ENCODE measurements around the gene PFN4. TPM values are rescaled to one million over a fixed set of nuclear protein-coding genes. Genes with fewer than 3 reads are reported as not detected.
"Not testable (repeated sequence)": the region's sequence is repeated elsewhere in the genome, so short reads cannot be mapped to it uniquely, and the experiment has no call there.

PFN4 gene
- total RNA-seq, 1 experiment from 2014 or later, result not detected

GRCh38 chr2:24095171-24095677 is 27.9 kb downstream of the PFN4 start:
- peaks cover 11% of the 10 kb centered on the region for H3K4me1 Mint-ChIP-seq
- DNase-seq (ENCODE audit: low spot score), result peak; percentile 53
- H3K27ac Mint-ChIP-seq, result 0 out of 2 replicates have a peak overlapping the region, but pooled peaks have one; percentile 29
- TF ChIP-seq GABPB1 (CRISPR knock-in tag; IDR thresholded peaks at IDR 0.05) (peak; percentile 38; the same call in 1 of the 2 replicates), FOXK1 (CRISPR knock-in tag; IDR thresholded peaks at IDR 0.05) (peak; percentile 82), FOXP1 (CRISPR knock-in tag; IDR thresholded peaks at IDR 0.05; ENCODE audit: borderline replicate concordance) (0 out of 2 replicates have a peak, but pooled peaks have one; percentile 22), FOXP4 (CRISPR knock-in tag; IDR thresholded peaks at IDR 0.05) (0 out of 2 replicates have a peak, but pooled peaks have one; percentile 19)
- not testable (repeated sequence) for H3K36me3 Mint-ChIP-seq, H3K9me3 Mint-ChIP-seq, ATAC-seq
- peak overlapping the region; percentile 34 for H3K4me3 Mint-ChIP-seq
- H3K27me3 Mint-ChIP-seq (ENCODE audit: low read depth), result peaks cover 13% of the 10 kb centered on the region; the same call in 1 of the 2 replicates
- ChIA-PET CTCF (interaction anchor here (0.7 to 2.3 kb wide), 2 partner anchors 11 to 18 kb away, joined by 3 to 15 read pairs; partner anchors contain the start of gene TP53I3), POLR2A (interaction anchor here (1.5 kb wide), 1 partner anchor 28 kb away, joined by 3 read pairs; the partner anchor contains the start of genes FAM228B and PFN4)

- DNase-seq (ENCODE audit: low spot score); H3K36me3 Mint-ChIP-seq; ATAC-seq; H3K9me3 Mint-ChIP-seq; H3K27me3 Mint-ChIP-seq (ENCODE audit: low read depth); POLR2A ChIA-PET; H3K4me3 Mint-ChIP-seq; H3K27ac Mint-ChIP-seq: not testable (repeated sequence)
- CTCF ChIA-PET, result interaction anchor here (1.3 kb wide), 1 partner anchor 9 kb away, joined by 3 read pairs; the partner anchor contains the start of gene TP53I3
- peaks cover 11% of the 10 kb centered on the region for H3K4me1 Mint-ChIP-seq
Measured at GRCh38 chr2:24093270-24093669, 29.9 kb downstream of the PFN4 start.

- DNase-seq (ENCODE audit: low spot score) (no peak), ATAC-seq (no peak)
- Mint-ChIP-seq H3K9me3 (peaks cover 3% of the 10 kb centered on the region; the same call in 1 of the 2 replicates), H3K4me3 (no peak overlapping the region), H3K27ac (0 out of 2 replicates have a peak overlapping the region, but pooled peaks have one; percentile 23), H3K4me1 (peaks cover 9% of the 10 kb centered on the region), H3K36me3 (no peaks in the 10 kb centered on the region), H3K27me3 (ENCODE audit: low read depth) (no peaks in the 10 kb centered on the region; the same call in 1 of the 2 replicates)
- no peak for TF ChIP-seq AFF4 (CRISPR knock-in tag; IDR thresholded peaks at IDR 0.05; ENCODE audit: borderline replicate concordance)
- TF ChIP-seq ATF6 (CRISPR knock-in tag; IDR thresholded peaks at IDR 0.05), result no peak
- peak; percentile 73 for TF ChIP-seq GABPB1 (CRISPR knock-in tag; IDR thresholded peaks at IDR 0.05)
- ChIA-PET POLR2A (no interaction called here), CTCF (interaction anchor here (1.3 kb wide), 1 partner anchor 12 kb away, joined by 3 read pairs; no protein-coding TSS in a partner anchor)
Measured at GRCh38 chr2:24088821-24089359, 34.2 kb downstream of the PFN4 start.

- no peaks in the 10 kb centered on the region for H3K9me3 Mint-ChIP-seq
- ChIA-PET CTCF (no interaction called here), POLR2A (no interaction called here)
- peaks cover 20% of the 10 kb centered on the region for H3K4me1 Mint-ChIP-seq
- no peaks in the 10 kb centered on the region for H3K27me3 Mint-ChIP-seq (ENCODE audit: low read depth)
- no peak overlapping the region for H3K27ac Mint-ChIP-seq
- H3K4me3 Mint-ChIP-seq, result no peak overlapping the region
- ATAC-seq (no peak), DNase-seq (ENCODE audit: low spot score) (no peak)
- peaks cover 9% of the 10 kb centered on the region for H3K36me3 Mint-ChIP-seq
- TF ChIP-seq ZNF138 (CRISPR knock-in tag; conservative IDR thresholded peaks at IDR 0.05) (no peak), ATF2 (CRISPR knock-in tag; IDR thresholded peaks at IDR 0.05; ENCODE audit: borderline replicate concordance, low read depth) (no peak), ZBTB21 (CRISPR knock-in tag; IDR thresholded peaks at IDR 0.05; ENCODE audit: borderline replicate concordance) (no peak), ETV6 (CRISPR knock-in tag; IDR thresholded peaks at IDR 0.05) (no peak), SOX15 (CRISPR knock-in tag; IDR thresholded peaks at IDR 0.05) (no peak), KAT7 (CRISPR knock-in tag; IDR thresholded peaks at IDR 0.05; ENCODE audit: borderline replicate concordance) (no peak), SMAD3 (CRISPR knock-in tag; IDR thresholded peaks at IDR 0.05; ENCODE audit: borderline replicate concordance) (no peak), GABPB1 (CRISPR knock-in tag; IDR thresholded peaks at IDR 0.05) (no peak), GTF2I (CRISPR knock-in tag; conservative IDR thresholded peaks at IDR 0.05) (no peak), ZNF416 (CRISPR knock-in tag; IDR thresholded peaks at IDR 0.05) (no peak), USF2 (CRISPR knock-in tag; IDR thresholded peaks at IDR 0.05) (no peak)
Measured at GRCh38 chr2:24087032-24087431, 36.1 kb downstream of the PFN4 start.
